Neural progenitor cell (in vitro differentiated cells): Measurements from ENCODE around the gene TXLNB.
"Not testable (repeated sequence)": the region's sequence is repeated elsewhere in the genome, so short reads cannot be mapped to it uniquely, and the experiment has no call there.

ENCODE experiments used
- EZH2 ChIP-seq: fragments of 200-600 bp; sonication (generic); IDR thresholded peaks from 2 replicates; pipeline ENCODE4 v1.6.1; 2017; ENCODE audit warnings: antibody characterized with exemption, mild to moderate bottlenecking, moderate library complexity
- TF ChIP-seq, protein P1 (sequence below): fragments of 200-600 bp; sonication (generic); IDR thresholded peaks from 2 replicates; pipeline ENCODE4 v1.5.1; 2017; ENCODE audit warnings: antibody characterized with exemption, mild to moderate bottlenecking

DNA sequence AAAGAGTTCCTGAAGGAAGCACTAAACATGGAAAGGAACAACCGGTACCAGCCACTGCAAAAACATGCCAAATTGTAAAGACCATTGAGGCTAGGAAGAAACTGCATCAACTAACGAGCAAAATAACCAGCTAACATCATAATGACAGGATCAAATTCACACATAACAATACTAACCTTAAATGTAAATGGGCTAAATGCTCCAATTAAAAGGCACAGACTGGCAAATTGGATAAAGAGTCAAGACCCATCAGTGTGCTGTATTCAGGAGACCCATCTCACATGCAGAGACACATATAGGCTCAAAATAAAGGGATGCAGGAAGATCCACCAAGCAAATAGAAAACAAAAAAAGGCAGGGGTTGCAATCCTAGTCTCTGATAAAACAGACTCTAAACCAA, 79.3 kb downstream of the TXLNB start:
- TF ChIP-seq, protein P1, sequence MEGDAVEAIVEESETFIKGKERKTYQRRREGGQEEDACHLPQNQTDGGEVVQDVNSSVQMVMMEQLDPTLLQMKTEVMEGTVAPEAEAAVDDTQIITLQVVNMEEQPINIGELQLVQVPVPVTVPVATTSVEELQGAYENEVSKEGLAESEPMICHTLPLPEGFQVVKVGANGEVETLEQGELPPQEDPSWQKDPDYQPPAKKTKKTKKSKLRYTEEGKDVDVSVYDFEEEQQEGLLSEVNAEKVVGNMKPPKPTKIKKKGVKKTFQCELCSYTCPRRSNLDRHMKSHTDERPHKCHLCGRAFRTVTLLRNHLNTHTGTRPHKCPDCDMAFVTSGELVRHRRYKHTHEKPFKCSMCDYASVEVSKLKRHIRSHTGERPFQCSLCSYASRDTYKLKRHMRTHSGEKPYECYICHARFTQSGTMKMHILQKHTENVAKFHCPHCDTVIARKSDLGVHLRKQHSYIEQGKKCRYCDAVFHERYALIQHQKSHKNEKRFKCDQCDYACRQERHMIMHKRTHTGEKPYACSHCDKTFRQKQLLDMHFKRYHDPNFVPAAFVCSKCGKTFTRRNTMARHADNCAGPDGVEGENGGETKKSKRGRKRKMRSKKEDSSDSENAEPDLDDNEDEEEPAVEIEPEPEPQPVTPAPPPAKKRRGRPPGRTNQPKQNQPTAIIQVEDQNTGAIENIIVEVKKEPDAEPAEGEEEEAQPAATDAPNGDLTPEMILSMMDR = not testable (repeated sequence)
- not testable (repeated sequence) for TF ChIP-seq EZH2
